Activated CD4-positive, CD25-positive, alpha-beta regulatory T cell treated with anti-CD3 and anti-CD28 coated beads, Interleukin-2, amount 50 U/mL, for 72 hours (primary cell): ENCODE results near the gene IDH3A.

Experiments used
- DNase-seq: peaks from one replicate; pipeline ENCODE4 v3.0.0; 2021

The IDH3A gene

GRCh38 chr15:78168608-78169007, 19.4 kb downstream of the IDH3A start:
- DNase-seq = no peak

DNA sequence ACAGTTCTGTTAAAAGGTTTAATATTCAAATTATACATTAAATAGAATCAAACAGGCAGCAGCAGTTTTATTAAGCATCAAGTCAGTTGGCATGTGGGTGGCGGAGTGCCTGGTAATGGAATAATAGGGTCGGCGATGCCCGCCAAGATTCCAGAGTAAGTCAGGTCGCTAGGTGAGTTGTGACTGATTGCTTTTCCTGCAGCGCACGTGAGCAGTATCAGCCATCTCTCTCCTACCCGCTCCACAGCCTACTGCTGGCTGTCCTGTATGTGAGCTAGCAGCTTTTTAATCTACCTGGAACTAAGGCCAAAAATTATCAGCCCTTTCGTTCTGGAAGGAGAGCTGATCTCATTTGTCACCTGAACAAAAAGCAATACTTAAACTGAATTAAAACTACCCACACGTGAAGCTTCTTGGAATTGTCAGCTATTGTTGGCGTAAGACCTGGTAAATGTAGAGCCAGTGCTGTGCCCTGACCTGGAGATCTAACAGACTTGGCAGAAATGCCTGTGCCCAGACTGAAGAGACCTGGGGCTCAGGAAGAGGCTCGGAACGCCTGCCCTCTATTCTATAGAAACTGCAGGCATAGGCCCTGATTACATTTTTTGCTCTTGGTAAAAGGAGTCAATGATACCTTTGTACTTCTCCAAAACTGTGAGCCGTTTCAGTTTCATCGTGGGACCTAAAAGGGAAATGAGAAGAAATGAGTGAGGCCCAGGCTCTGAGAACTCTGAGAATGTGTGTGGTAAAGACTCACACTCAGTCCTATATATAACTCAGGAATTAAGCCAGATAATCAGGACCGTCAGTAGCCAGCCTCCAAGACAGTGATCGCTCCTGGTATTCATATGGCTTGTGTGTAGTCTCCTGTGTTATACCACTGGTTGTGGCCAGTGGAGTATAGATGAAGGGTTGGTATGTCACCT, 21.9 kb downstream of the IDH3A start:
- no peak for DNase-seq

- no peak for DNase-seq
Measured at GRCh38 chr15:78171864-78172472, 22.8 kb downstream of the IDH3A start.

DNA sequence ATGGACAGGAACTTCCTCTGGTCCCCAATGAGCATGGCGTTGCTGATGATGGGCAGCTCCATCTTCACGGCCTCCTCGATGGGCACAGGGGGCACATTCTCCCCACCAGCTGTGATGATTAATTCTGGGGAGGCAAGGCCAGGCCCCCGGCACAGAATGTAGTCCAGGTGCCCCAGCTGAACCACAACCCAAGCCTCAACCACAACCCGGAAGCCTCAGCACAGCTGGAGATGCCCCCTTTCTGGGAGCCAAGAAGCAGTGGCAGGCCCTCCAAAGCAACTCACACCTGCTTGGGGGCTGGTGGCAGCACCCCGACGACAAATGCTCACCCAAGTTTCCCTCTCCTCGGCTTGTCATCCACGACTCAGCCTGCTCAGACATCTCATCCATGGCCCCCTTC, 25.2 kb downstream of the IDH3A start:
- DNase-seq = no peak

DNA sequence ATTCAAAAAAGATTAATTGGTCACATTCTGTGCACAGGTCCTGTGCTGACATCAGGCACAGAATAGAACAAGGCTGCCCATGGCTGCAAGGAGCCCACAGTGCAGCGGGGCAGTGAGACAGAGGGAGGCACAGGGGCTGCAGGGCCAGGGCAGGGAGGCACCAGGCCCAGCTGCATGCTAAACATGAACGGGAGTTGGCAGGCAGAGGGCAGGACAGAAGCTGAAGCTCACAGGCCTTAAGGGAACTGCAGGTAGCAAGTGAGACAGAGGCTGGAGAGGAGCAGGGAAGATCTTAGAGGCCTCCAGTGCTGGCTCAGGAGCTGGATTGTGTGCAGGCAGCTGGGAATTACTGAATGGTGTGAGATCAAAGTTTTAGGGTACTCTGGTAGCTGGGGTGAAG, 26.2 kb downstream of the IDH3A start:
- DNase-seq = no peak

GRCh38 chr15:78177447-78177873, 28.3 kb downstream of the IDH3A start:
- DNase-seq = no peak

DNA sequence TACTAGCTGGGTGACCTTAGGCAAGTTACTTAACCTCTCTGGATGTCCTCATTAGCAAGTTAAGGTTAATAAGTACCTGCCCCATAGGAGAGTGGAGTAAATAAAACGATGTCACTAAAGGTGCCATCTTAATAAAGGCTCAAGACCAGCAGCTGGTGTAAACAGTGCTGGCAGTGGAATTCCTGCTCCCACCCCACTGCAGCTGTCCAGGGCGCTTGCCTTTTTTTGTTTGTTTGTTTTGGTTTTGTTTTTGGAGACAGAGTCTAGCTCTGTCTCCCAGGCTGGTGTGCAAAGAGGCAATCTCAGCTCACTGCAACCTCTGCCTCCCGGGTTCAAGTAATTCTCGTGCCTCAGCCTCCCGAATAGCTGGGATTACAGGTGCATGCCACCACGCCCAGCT, 28.9 kb downstream of the IDH3A start:
- no peak for DNase-seq

- no peak for DNase-seq
Measured at GRCh38 chr15:78179286-78179840, 30.2 kb downstream of the IDH3A start.

GRCh38 chr15:78179906-78180305, 30.7 kb downstream of the IDH3A start:
- DNase-seq = no peak

DNA sequence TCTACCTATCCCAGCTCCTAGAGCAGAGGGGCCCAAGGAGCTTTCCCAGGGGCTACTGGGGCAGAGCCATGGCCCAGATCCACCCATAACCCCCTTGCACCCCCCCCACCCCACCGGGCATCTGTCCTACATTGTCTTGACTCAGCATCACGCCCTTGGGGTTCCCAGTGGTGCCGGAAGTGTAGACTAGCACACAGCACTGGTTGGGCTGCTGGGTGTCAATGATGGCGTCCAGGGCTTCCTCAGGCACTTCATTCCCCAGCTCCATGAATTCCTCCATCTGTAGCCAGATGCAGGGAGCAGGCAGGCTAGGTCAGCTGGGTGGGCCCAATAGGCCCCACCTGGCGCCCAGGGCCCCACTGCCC, 33.2 kb downstream of the IDH3A start:
- no peak for DNase-seq

DNA sequence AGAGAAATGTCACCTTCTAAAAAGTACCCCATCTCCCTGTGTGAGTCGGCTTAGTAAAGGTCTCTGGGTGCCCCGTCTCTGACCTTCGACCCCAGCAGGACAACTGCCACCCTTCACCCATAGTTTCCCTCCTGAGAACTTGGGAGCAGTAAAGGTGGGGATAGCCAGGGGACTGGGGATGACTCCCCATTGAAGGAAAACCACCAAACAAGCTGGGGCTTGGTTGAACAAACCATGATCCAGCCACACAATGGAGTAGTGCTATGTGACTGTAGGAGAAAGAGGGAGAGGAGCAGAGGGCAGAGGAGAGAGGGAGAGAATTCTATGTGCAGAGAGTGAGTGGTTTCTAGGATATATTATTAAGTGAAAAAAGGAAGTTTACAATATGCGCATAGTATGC, 33.7 kb downstream of the IDH3A start:
- no peak for DNase-seq

GRCh38 chr15:78192826-78193594, 43.8 kb downstream of the IDH3A start:
- DNase-seq = peak; percentile 25

- DNase-seq = peak; percentile 24
Measured at GRCh38 chr15:78193731-78194567, 44.8 kb downstream of the IDH3A start.

DNA sequence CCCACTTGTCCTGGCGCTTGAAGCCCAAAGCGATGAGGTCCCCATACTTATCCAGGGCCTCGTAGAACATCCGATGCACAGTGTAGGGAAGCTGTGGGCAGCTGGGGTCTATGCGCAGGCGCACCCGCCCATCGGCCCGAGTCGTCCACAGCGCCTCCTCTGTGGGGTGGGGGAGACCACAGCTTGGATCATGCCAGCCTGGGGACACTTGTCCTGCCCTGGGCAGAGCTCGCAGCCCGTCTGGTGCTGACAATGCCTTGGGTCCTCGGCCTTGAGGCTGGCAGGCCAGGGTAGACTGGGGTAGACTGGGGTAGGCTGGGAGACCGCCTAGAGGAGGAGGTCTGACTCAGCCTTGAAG, 45.4 kb downstream of the IDH3A start:
- DNase-seq = peak; percentile 24

DNA sequence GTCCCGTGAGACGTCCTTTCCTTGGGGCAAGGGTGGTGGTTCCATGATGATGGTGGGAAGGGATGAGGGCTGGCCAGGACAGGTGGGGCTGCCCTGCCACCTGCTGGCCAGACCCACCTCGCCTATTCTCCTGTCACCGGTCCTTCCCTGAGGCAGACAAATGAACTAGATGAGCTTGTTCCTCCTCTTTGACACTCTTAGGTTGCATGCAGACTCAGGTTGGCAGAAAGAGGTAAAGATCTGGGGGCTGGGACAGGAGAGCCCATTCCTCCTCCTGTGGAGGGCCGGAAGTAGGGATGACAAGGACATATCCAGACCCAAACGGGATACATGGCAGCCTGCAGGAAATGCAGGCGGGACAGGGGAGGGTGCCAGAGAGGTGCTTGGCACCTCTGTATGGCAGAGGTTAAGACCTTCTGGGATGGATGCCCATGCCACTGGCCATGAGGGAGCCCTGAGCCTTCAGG, 46.6 kb downstream of the IDH3A start:
- DNase-seq = peak; percentile 46

GRCh38 chr15:78197632-78198031, 48.5 kb downstream of the IDH3A start:
- peak; percentile 1 for DNase-seq

GRCh38 chr15:78200276-78200930, 51.2 kb downstream of the IDH3A start:
- peak; percentile 26 for DNase-seq

DNA sequence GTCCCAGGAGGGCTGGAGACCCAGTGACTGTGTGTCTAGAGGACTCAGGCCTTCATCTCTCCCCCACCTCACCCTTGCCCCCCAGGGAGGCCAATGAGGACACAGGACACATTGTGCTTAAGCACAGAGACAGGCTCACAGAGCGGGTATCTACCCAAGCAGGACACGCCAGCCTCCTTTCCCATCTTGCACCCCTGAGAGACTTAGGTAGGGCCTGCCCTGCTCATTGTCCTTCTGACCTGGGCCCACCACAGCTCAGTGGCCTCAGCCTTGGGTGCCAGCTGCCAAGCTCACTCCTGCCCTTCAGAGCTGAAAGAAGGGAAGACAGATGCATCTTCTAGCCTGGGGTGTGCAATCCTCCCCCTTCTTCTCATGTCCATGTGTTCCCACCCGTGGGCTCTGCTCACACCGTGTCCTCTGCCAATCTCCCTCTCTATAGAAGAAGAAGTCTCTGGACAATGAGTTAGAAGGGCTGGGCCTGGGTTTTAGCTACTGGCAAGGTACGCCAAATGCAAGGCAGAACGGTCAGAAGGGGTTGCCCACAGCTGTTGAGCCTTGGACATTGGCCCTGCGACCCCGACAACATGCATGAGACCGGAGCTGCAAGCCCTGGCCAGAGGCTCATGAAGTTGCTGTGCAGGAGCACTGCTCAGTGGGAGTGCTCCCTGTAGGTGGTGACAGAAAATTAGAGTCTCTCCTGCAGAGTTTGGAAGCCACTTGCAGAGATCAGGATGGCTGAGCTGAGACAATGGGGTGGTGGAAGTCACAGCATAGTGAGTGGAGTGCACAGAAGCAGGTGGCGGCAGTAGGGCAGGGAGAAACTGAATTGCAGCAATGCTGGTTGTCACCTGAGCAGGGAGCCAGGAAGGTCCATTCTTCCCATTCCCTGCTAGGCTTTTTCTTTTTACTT, 52.4 kb downstream of the IDH3A start:
- DNase-seq = peak; percentile 19

GRCh38 chr15:78203346-78204225, 54.4 kb downstream of the IDH3A start:
- DNase-seq = peak; percentile 25
